Endothelial cell of umbilical vein (primary cell): ENCODE measurements around the gene TBC1D8B. TPM values are rescaled to one million over a fixed set of nuclear protein-coding genes. Genes with fewer than 3 reads are reported as not detected.

Experiments
- BruUV-seq: library from RNA; stranded (reverse); fragments of 400-500 nt; replicated peaks from 2 replicates; lab custom pipeline; 2021; lab: Mats Ljungman, UMichigan
- CTCF ChIA-PET: fragments of 300-600, 350-600 bp; sonication (Branson Sonifier 250); formaldehyde crosslinking; loops from one replicate; lab custom pipeline; 2021; ENCODE audit warnings: antibody characterized with exemption, inconsistent platforms; lab: Charles Lee
- POLR2A ChIA-PET: fragments of 300-600, 350-600 bp; sonication (Branson Sonifier 250); formaldehyde crosslinking; loops from one replicate; lab custom pipeline; 2021; ENCODE audit warnings: antibody characterized with exemption, inconsistent platforms; lab: Charles Lee
- DNase-seq: peaks from one replicate; pipeline ENCODE4 v3.0.0-alpha.2; 2011; ENCODE audit warnings: low read depth, low spot score
- FAIRE-seq: peaks from 2 replicates; lab custom pipeline; 2011; peaks lifted over from hg19 to GRCh38; lab: Jason Lieb, UNC
- H2AFZ ChIP-seq: 2 replicates; pipeline ENCODE4 v1.6.0; 2012; ENCODE audit warnings: low read depth, low read length, control low read depth, inconsistent platforms
- H3K27ac ChIP-seq: 2 replicates; pipeline ENCODE4 v1.5.1; 2011; ENCODE audit warnings: low read depth, mild to moderate bottlenecking, control low read depth, low read length, moderate library complexity; ENCODE audit not compliant: insufficient read depth
- H3K27me3 ChIP-seq, 2 experiments: 2 replicates each; pipeline versions ENCODE4 v1.6.0 to v1.6.1; 2011; ENCODE audit warnings: low read length in 2 of 2, mixed read lengths in 1 of 2; ENCODE audit not compliant: control insufficient read depth in 2 of 2, insufficient read depth in 2 of 2
- H3K36me3 ChIP-seq, 2 experiments: 2 replicates in 1 of 2; 3 replicates in 1 of 2; pipeline ENCODE4 v1.5.1; 2011; ENCODE audit warnings: low read length in 2 of 2, mild to moderate bottlenecking in 1 of 2, moderate library complexity in 1 of 2; ENCODE audit not compliant: control insufficient read depth in 2 of 2, insufficient read depth in 2 of 2; ENCODE audit errors: extremely low read depth in 1 of 2
- H3K4me1 ChIP-seq: 3 replicates; pipeline ENCODE4 v1.5.1; 2011; ENCODE audit warnings: mild to moderate bottlenecking, low read length; ENCODE audit not compliant: control insufficient read depth, insufficient read depth; ENCODE audit errors: extremely low read depth
- H3K4me2 ChIP-seq: 2 replicates; pipeline ENCODE4 v1.6.1; 2011; ENCODE audit warnings: low read length, control low read depth, mixed read lengths; ENCODE audit not compliant: insufficient read depth
- H3K4me3 ChIP-seq, 3 experiments: fragments of 200-600 bp in 1 of 3; sonication (generic), shearing (Covaris generic) in 1 of 3; replicated peaks in 1 of 3; 2 replicates each; pipeline ENCODE4 v1.5.1; 2011 to 2016; ENCODE audit warnings: control low read depth in 3 of 3, low read length in 3 of 3, mild to moderate bottlenecking in 2 of 3, inconsistent platforms in 1 of 3, low read depth in 1 of 3, moderate library complexity in 1 of 3; ENCODE audit not compliant: insufficient read depth in 1 of 3
- H3K79me2 ChIP-seq: 2 replicates; pipeline ENCODE4 v1.6.0; 2012; ENCODE audit warnings: low read length, inconsistent platforms; ENCODE audit not compliant: control insufficient read depth, insufficient read depth
- H3K9ac ChIP-seq: replicated peaks from 2 replicates; pipeline ENCODE3; 2011; ENCODE audit warnings: low read length, control low read depth; ENCODE audit not compliant: insufficient read depth; ENCODE audit errors: extremely low read depth
- H3K9me1 ChIP-seq: replicated peaks from 3 replicates; pipeline ENCODE4 v1.6.0; 2011; ENCODE audit warnings: mild to moderate bottlenecking, low read length; ENCODE audit not compliant: control insufficient read depth, insufficient read depth; ENCODE audit errors: extremely low read depth
- H3K9me3 ChIP-seq: replicated peaks from 2 replicates; pipeline ENCODE4 v1.5.1; 2012; ENCODE audit warnings: low read length, inconsistent platforms; ENCODE audit not compliant: control insufficient read depth, insufficient read depth
- H4K20me1 ChIP-seq: replicated peaks from 2 replicates; pipeline ENCODE3; 2011; ENCODE audit warnings: mild to moderate bottlenecking, low read length; ENCODE audit not compliant: control insufficient read depth, insufficient read depth; ENCODE audit errors: extremely low read depth
- CTCF ChIP-seq, 2 donors: IDR thresholded peaks; 1 replicate in 1 of 2; 2 replicates in 1 of 2; pipeline ENCODE4 v1.5.1; 2011; ENCODE audit warnings: low read length in 2 of 2, mild to moderate bottlenecking in 2 of 2, moderate library complexity in 2 of 2, control low read depth in 1 of 2, inconsistent platforms in 1 of 2, low read depth in 1 of 2; ENCODE audit not compliant: insufficient read depth in 1 of 2; ENCODE audit errors: extremely low read depth in 1 of 2
- EZH2 ChIP-seq: IDR thresholded peaks from 2 replicates; pipeline ENCODE4 v1.6.1; 2012; ENCODE audit warnings: borderline replicate concordance, low read depth, mild to moderate bottlenecking, moderate library complexity, low read length, inconsistent platforms; ENCODE audit not compliant: severe bottlenecking
- dilution Hi-C: fragments of 300-500 bp; cut with MboI; formaldehyde crosslinking; loops from one replicate; pipeline ENCODE4 v1.15.0; 2019; ENCODE audit warnings: low sequenced_read_pairs; ENCODE audit not compliant: extremely low pct_ligation_motif_present
- intact Hi-C: fragments of 100-400 bp; cut with micrococcal nuclease; formaldehyde crosslinking; loops from one replicate; pipeline ENCODE4 v1.10.0; 2022
- polyA plus RNA-seq, 4 experiments: library from polyadenylated mRNA; depleted of rRNA in 3 of 4; stranded (reverse) in 3 of 4; unstranded in 1 of 4; fragments of >200 nt; gene quantifications; 2 replicates each; pipeline versions ENCODE4 v1.2.1 to v1.2.3, GENCODE V29; 2011 to 2012; ENCODE audit warnings: missing spikeins in 1 of 4
- total RNA-seq: library from RNA; stranded (reverse); gene quantifications from 2 replicates; pipeline ENCODE4 v1.2.3, GENCODE V29; 2021

TBC1D8B gene
- total and polyA plus RNA-seq, 2 donors (not counting 3 experiments of a cell fraction or from before 2014, with no cell fraction given) = 1.4 to 3.9 TPM

GRCh38 chrX:106898462-106898861 is 96.0 kb downstream of the TBC1D8B start:
- no TSS peak for BruUV-seq
- POLR2A ChIA-PET = no interaction called here
- intact Hi-C loops = loop anchor here (1.0 to 10.0 kb wide), 5 partner anchors 39 to 879 kb away; partner anchors contain the start of genes NCBP2L and TSC22D3

More at GRCh38 chrX:106898462-106898861, 96.0 kb downstream of the TBC1D8B start:
- peak; percentile 63 for DNase-seq
- Histone ChIP-seq H2AFZ (no peak overlapping the region), H3K36me3 (no peaks in the 10 kb centered on the region), H3K4me2 (no peak overlapping the region), H3K9ac (no peak overlapping the region), H3K4me1 (peaks cover 16% of the 10 kb centered on the region), H3K79me2 (no peaks in the 10 kb centered on the region), H3K9me3 (no peaks in the 10 kb centered on the region), H3K9me1 (no peaks in the 10 kb centered on the region), H3K27ac (no peak overlapping the region), H4K20me1 (no peaks in the 10 kb centered on the region), H3K4me3 (no peak overlapping the region), H3K27me3 (no peaks in the 10 kb centered on the region)
- CTCF ChIA-PET = interaction anchor here (0.6 to 7.7 kb wide), 18 partner anchors 11 to 101 kb away, joined by 3 to 85 read pairs (median 4); no protein-coding TSS in a partner anchor
- TF ChIP-seq EZH2 (no peak), CTCF (IDR thresholded peaks at IDR 0.05; ENCODE audit: extremely low read depth in 1 of 2, insufficient read depth in 1 of 2, low read depth in 1 of 2, low read length in 2 of 2) (peak; percentile 30 to 33)
- dilution Hi-C loops = no loop called here
- FAIRE-seq = peak; percentile 96
